Measurements from ENCODE around the gene DTX1.

DNA sequence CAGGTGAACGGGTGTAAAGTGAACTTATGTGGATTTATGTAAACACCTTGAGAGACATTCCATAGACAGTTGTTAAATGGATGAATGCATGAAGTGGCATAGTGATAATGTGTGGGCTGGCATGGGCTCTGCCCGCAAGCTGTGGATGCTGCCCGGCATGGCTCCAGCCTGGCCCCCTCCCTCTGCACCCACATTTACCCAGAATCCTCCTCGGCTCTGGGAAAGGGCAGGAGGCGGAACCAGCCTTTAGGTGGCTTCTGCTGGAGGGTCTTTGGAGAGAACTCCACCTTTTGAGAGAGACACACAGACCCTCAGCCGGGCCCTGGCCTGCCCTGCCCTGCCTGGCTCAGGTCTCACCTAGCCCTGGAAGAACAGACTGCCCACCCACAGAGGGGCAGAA lies 60.3 kb downstream of the DTX1 start:
- no peak for TF ChIP-seq POLR2AphosphoS5 (IDR thresholded peaks at IDR 0.05; ENCODE audit: borderline replicate concordance, low read depth, low read length)
- TF ChIP-seq EZH2 (IDR thresholded peaks at IDR 0.05) = no peak
- TF ChIP-seq FOXP2 (optimal IDR thresholded peaks at IDR 0.05; ENCODE audit: control extremely low read depth, extremely low read length, insufficient read depth) = no peak
